B cell (primary cell): Measurements from ENCODE around the gene RGS19. TPM values are rescaled to one million over a fixed set of nuclear protein-coding genes. Genes with fewer than 3 reads are reported as not detected.
"Not testable (repeated sequence)": the region's sequence is repeated elsewhere in the genome, so short reads cannot be mapped to it uniquely, and the experiment has no call there.

ENCODE experiments used
- ATAC-seq: fragments of 200-7000 bp; cut with Tn5 transposase; one replicate; pipeline ENCODE4 v1.10.0; 2021; ENCODE audit warnings: low read depth, mild to moderate bottlenecking, moderate number of reproducible peaks, moderate library complexity
- CTCF ChIA-PET: fragments of 350-600 bp; sonication (Branson Sonifier 250); formaldehyde crosslinking; loops from one replicate; lab custom pipeline; 2021; ENCODE audit warnings: antibody characterized with exemption, inconsistent platforms; lab: Charles Lee
- POLR2A ChIA-PET: fragments of 350-600 bp; sonication (Branson Sonifier 250); formaldehyde crosslinking; loops from one replicate; lab custom pipeline; 2021; ENCODE audit warnings: antibody characterized with exemption; lab: Charles Lee
- DNase-seq: peaks from one replicate; pipeline ENCODE4 v3.0.0; 2013
- H2AFZ ChIP-seq: 2 replicates; pipeline ENCODE4 v1.6.1; 2012; ENCODE audit warnings: mild to moderate bottlenecking, low read depth, low read length; ENCODE audit not compliant: insufficient read depth, poor library complexity, severe bottlenecking
- H3K27ac ChIP-seq, 2 donors: 1 replicate in 1 of 2; 2 replicates in 1 of 2; pipeline ENCODE4 v1.5.1; 2012 to 2013; ENCODE audit warnings: low read length in 2 of 2, mild to moderate bottlenecking in 2 of 2, moderate library complexity in 1 of 2
- H3K27me3 ChIP-seq, 4 experiments: fragments of 200-600 bp in 1 of 4; sonication (generic) in 1 of 4; replicated peaks in 1 of 4; 1 replicate in 2 of 4; 2 replicates in 2 of 4; pipeline versions ENCODE4 v1.6.1 to v1.7.0; 2013 to 2016; ENCODE audit warnings: low read length in 3 of 4, mild to moderate bottlenecking in 2 of 4, mixed read lengths in 1 of 4, moderate library complexity in 1 of 4; ENCODE audit not compliant: insufficient read depth in 4 of 4, control insufficient read depth in 3 of 4; ENCODE audit errors: control extremely low read depth in 1 of 4
- H3K36me3 ChIP-seq, 2 experiments: replicated peaks in 1 of 2; 1 replicate in 1 of 2; 2 replicates in 1 of 2; pipeline versions ENCODE4 v1.6.1 to v1.7.1; 2013; ENCODE audit warnings: low read length in 1 of 2; ENCODE audit not compliant: insufficient read depth in 2 of 2, control insufficient read depth in 1 of 2; ENCODE audit errors: control extremely low read depth in 1 of 2, extremely low read depth in 1 of 2
- H3K4me1 ChIP-seq, 2 donors: fragments of 200-600 bp in 1 of 2; sonication (generic) in 1 of 2; 1 replicate in 1 of 2; 2 replicates in 1 of 2; pipeline versions ENCODE4 v1.5.1 to v1.6.1; 2013 to 2017; ENCODE audit warnings: low read length in 2 of 2; ENCODE audit not compliant: control insufficient read depth in 2 of 2, insufficient read depth in 2 of 2
- H3K4me2 ChIP-seq: replicated peaks from 2 replicates; pipeline ENCODE3; 2012; ENCODE audit warnings: mild to moderate bottlenecking, low read depth, low read length; ENCODE audit not compliant: poor library complexity, severe bottlenecking
- H3K4me3 ChIP-seq, 5 experiments: fragments of 200-600 bp in 1 of 5; sonication (generic) in 1 of 5; 1 replicate in 3 of 5; 2 replicates in 2 of 5; pipeline versions ENCODE4 v1.5.1 to v1.7.0; 2011 to 2016; ENCODE audit warnings: low read length in 4 of 5, mild to moderate bottlenecking in 4 of 5, low read depth in 2 of 5, control low read depth in 1 of 5, moderate library complexity in 1 of 5; ENCODE audit not compliant: insufficient read depth in 1 of 5; ENCODE audit errors: control extremely low read depth in 1 of 5, extremely low read depth in 1 of 5
- H3K79me2 ChIP-seq: fragments of 200-600 bp; sonication (generic); one replicate; pipeline ENCODE4 v1.6.0; 2016; ENCODE audit warnings: low read length; ENCODE audit not compliant: control insufficient read depth, insufficient read depth
- H3K9ac ChIP-seq: fragments of 200-600 bp; sonication (generic); 2 replicates; pipeline ENCODE4 v1.6.1; 2017; ENCODE audit warnings: mild to moderate bottlenecking, low read length, moderate library complexity
- H3K9me3 ChIP-seq, 3 donors: one replicate each; pipeline versions ENCODE4 v1.6.1 to v1.7.1; 2013; ENCODE audit warnings: low read length in 2 of 3; ENCODE audit not compliant: control insufficient read depth in 2 of 3, insufficient read depth in 1 of 3; ENCODE audit errors: control extremely low read depth in 1 of 3
- H4K20me1 ChIP-seq: 2 replicates; pipeline ENCODE4 v1.6.0; 2012; ENCODE audit warnings: mild to moderate bottlenecking, low read length; ENCODE audit not compliant: insufficient read depth, control insufficient read depth, poor library complexity, severe bottlenecking
- H3K27ac Mint-ChIP-seq: one replicate; pipeline ENCODE4 v1.8.0; 2021; ENCODE audit warnings: mixed read lengths
- H3K27me3 Mint-ChIP-seq: one replicate; pipeline ENCODE4 v1.8.0; 2021; ENCODE audit warnings: mixed read lengths
- H3K4me1 Mint-ChIP-seq: one replicate; pipeline ENCODE4 v1.8.0; 2021; ENCODE audit warnings: mixed read lengths
- H3K4me3 Mint-ChIP-seq: one replicate; pipeline ENCODE4 v1.8.0; 2021; ENCODE audit warnings: mixed read lengths
- H3K9me3 Mint-ChIP-seq: one replicate; pipeline ENCODE4 v1.8.0; 2022; ENCODE audit warnings: mixed read lengths; ENCODE audit not compliant: insufficient read depth
- CTCF ChIP-seq: fragments of 200-600 bp; IDR thresholded peaks from one replicate; pipeline ENCODE4 v1.8.0; 2022; ENCODE audit warnings: antibody characterized with exemption, mild to moderate bottlenecking
- EZH2 ChIP-seq: IDR thresholded peaks from 2 replicates; pipeline ENCODE4 v1.6.1; 2012; ENCODE audit warnings: borderline replicate concordance, low read depth, mild to moderate bottlenecking, moderate library complexity, low read length; ENCODE audit not compliant: insufficient read depth, poor library complexity, severe bottlenecking
- WGBS: methylation state at CpG from one replicate; pipeline ENCODE4 v1.1.5; 2013; ENCODE audit warnings: missing lambda C conversion rate; ENCODE audit not compliant: insufficient coverage; 5-methylcytosine and 5-hydroxymethylcytosine counted together
- intact Hi-C: fragments of 100-400 bp; cut with micrococcal nuclease; formaldehyde crosslinking; loops from one replicate; pipeline ENCODE4 v1.10.0; 2022
- polyA plus RNA-seq: library from polyadenylated mRNA; depleted of rRNA; stranded (reverse); fragments of >200 nt; gene quantifications from 2 replicates; pipeline ENCODE4 v1.2.3, GENCODE V29; 2012
- total RNA-seq, 2 donors: library from RNA; stranded (reverse); fragments of 120-200 nt in 1 of 2; gene quantifications; 1 replicate in 1 of 2; 2 replicates in 1 of 2; pipeline versions ENCODE4 v1.2.3 to v1.2.4, GENCODE V29; 2013 to 2022

The RGS19 gene
- total and polyA plus RNA-seq, 2 donors (not counting 1 experiment from before 2014, with no cell fraction given) = 69.4 to 203 TPM

DNA sequence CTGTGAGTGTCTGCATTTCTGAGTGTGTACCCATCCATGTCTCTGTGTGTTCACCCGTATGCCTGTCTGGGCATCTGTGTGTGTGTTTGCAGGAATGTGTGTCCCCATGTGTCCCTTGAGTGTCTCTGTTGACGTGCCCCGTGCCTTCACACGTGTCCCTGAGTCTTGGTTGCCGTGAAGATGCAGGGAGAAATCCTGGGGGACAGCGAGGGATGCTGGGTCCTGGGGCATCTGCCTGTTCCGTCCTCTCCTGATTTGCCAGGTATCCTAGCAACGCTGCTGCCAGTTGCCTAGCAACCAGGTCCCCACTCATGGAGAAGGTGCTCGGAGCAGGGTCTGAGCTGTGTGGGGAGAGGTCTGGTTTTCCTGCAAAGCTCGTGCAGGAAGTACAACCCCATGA, 10.8 kb upstream of the RGS19 start:
- CTCF ChIA-PET = no interaction called here
- TF ChIP-seq EZH2 (no peak), CTCF (no peak)

GRCh38 chr20:64088586-64088985, 9.3 kb upstream of the RGS19 start:
- H3K4me3 ChIP-seq, DNase-seq, H3K79me2 ChIP-seq, H3K9me3 Mint-ChIP-seq, H2AFZ ChIP-seq, H3K4me2 ChIP-seq, intact Hi-C loops, H3K36me3 ChIP-seq, ATAC-seq, H3K27ac ChIP-seq, H3K9ac ChIP-seq, H3K27ac Mint-ChIP-seq, H4K20me1 ChIP-seq, POLR2A ChIA-PET, H3K4me3 Mint-ChIP-seq, CTCF ChIA-PET: not testable (repeated sequence)
- peaks cover 0 to 18% (median 0%) of the 10 kb centered on the region in 3 donors for H3K9me3 ChIP-seq
- Mint-ChIP-seq H3K27me3 (peaks cover 11% of the 10 kb centered on the region), H3K4me1 (peaks cover 20% of the 10 kb centered on the region)
- peaks cover 0 to 14% (median 3%) of the 10 kb centered on the region in 4 experiments for H3K27me3 ChIP-seq
- peaks cover 9 to 18% of the 10 kb centered on the region in 2 donors for H3K4me1 ChIP-seq

More for the DNA sequence above, 10.8 kb upstream of the RGS19 start:
- Histone ChIP-seq H2AFZ (no peak overlapping the region), H3K79me2 (peaks cover 4% of the 10 kb centered on the region), H3K36me3 (no peaks in the 10 kb centered on the region), H3K9ac (no peak overlapping the region), H3K9me3 (peaks cover 0 to 18% (median 0%) of the 10 kb centered on the region in 3 donors), H3K4me2 (no peak overlapping the region), H3K27me3 (peaks cover 0 to 4% (median 0%) of the 10 kb centered on the region in 4 experiments), H4K20me1 (no peaks in the 10 kb centered on the region), H3K27ac (no peak overlapping the region), H3K4me1 (peaks cover 0 to 9% of the 10 kb centered on the region in 2 donors), H3K4me3 (no peak overlapping the region)
- no peak for DNase-seq
- WGBS = 90% methylated on average over 9 of the region's 10 CpGs
- H3K27me3 Mint-ChIP-seq = peaks cover 11% of the 10 kb centered on the region
- peak overlapping the region; percentile 20 for H3K27ac Mint-ChIP-seq
- no peak overlapping the region for H3K4me3 Mint-ChIP-seq
- POLR2A ChIA-PET = no interaction called here
- peaks cover 14% of the 10 kb centered on the region for H3K4me1 Mint-ChIP-seq
- intact Hi-C loops = no loop called here
- no peak for ATAC-seq
- H3K9me3 Mint-ChIP-seq = no peaks in the 10 kb centered on the region

DNA sequence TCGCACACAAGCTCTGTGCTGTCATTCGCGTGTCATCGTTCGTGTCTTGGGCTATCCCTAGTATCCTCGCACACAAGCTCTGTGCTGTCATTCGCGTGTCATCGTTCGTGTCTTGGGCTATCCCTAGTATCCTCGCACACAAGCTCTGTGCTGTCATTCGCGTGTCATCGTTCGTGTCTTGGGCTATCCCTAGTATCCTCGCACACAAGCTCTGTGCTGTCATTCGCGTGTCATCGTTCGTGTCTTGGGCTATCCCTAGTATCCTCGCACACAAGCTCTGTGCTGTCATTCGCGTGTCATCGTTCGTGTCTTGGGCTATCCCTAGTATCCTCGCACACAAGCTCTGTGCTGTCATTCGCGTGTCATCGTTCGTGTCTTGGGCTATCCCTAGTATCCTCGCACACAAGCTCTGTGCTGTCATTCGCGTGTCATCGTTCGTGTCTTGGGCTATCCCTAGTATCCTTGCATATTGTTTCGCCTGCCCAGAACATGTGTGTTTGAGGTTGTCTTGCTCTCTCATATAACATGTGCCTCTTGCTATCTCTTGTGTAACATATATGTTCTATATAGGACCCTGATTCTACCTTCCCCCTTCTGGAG, 8.0 kb upstream of the RGS19 start:
- H3K4me2 ChIP-seq, ATAC-seq, H3K36me3 ChIP-seq, DNase-seq, H2AFZ ChIP-seq, H3K9me3 Mint-ChIP-seq, H3K27ac ChIP-seq, H3K9ac ChIP-seq, H3K79me2 ChIP-seq, H3K27ac Mint-ChIP-seq, intact Hi-C loops, H3K4me3 Mint-ChIP-seq, H3K4me3 ChIP-seq: not testable (repeated sequence)
- ChIA-PET POLR2A (interaction anchor here (1.4 kb wide), 1 partner anchor 12 kb away, joined by 3 read pairs; no protein-coding TSS in a partner anchor), CTCF (interaction anchor here (1.3 to 11.8 kb wide), 2 partner anchors 31 to 47 kb away, joined by 5 to 220 read pairs; no protein-coding TSS in a partner anchor)
- Mint-ChIP-seq H3K4me1 (peaks cover 25% of the 10 kb centered on the region), H3K27me3 (peaks cover 11% of the 10 kb centered on the region)
- no CpG with 5 or more reads among the region's 36 CpGs for WGBS
- peaks cover 20 to 23% of the 10 kb centered on the region in 2 donors for H3K4me1 ChIP-seq
- H4K20me1 ChIP-seq = peaks cover 15% of the 10 kb centered on the region
- peaks cover 0 to 18% (median 0%) of the 10 kb centered on the region in 3 donors for H3K9me3 ChIP-seq
- H3K27me3 ChIP-seq = peaks cover 0 to 14% (median 3%) of the 10 kb centered on the region in 4 experiments
